Peyer's patch (tissue), 4 donors: ENCODE measurements around the gene JAKMIP3.

Source experiments
- POLR2A ChIP-seq, 2 donors: fragments of 450-650 bp; IDR thresholded peaks; one replicate each; pipeline ENCODE4 v1.5.1; 2017; ENCODE audit warnings: antibody characterized with exemption in 2 of 2, mild to moderate bottlenecking in 2 of 2, moderate library complexity in 2 of 2
- TF ChIP-seq, protein P1 (sequence below), 6 experiments: fragments of 450-650 bp in 4 of 6; fragments of 200-600 bp in 2 of 6; sonication (generic) in 1 of 6; IDR thresholded peaks; one replicate each; pipeline ENCODE4 v1.5.1; 2017 to 2019; ENCODE audit warnings: antibody characterized with exemption in 6 of 6, mild to moderate bottlenecking in 3 of 6, moderate library complexity in 1 of 6

DNA sequence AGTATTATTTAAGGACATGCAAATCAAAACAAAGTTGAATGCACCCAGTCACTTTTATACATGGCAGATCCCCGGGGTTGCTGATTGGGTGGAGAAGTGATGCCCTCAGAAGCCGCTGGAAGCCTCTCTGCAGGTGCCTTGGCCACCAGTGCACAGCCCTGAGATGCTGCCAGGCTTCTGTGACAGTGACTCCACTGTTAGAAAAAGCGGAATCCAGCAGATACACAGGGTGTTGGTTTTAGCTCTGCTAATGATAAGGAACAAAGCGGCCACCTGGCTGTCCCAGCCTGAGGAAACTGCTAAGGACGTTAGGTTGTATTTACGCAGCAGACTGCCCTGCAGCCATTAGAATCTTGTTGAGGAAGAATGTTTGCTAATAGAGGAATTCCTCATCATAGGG is 47.5 kb downstream of the JAKMIP3 start:
- TF ChIP-seq POLR2A (IDR thresholded peaks at IDR 0.05): no peak
- TF ChIP-seq, protein P1, sequence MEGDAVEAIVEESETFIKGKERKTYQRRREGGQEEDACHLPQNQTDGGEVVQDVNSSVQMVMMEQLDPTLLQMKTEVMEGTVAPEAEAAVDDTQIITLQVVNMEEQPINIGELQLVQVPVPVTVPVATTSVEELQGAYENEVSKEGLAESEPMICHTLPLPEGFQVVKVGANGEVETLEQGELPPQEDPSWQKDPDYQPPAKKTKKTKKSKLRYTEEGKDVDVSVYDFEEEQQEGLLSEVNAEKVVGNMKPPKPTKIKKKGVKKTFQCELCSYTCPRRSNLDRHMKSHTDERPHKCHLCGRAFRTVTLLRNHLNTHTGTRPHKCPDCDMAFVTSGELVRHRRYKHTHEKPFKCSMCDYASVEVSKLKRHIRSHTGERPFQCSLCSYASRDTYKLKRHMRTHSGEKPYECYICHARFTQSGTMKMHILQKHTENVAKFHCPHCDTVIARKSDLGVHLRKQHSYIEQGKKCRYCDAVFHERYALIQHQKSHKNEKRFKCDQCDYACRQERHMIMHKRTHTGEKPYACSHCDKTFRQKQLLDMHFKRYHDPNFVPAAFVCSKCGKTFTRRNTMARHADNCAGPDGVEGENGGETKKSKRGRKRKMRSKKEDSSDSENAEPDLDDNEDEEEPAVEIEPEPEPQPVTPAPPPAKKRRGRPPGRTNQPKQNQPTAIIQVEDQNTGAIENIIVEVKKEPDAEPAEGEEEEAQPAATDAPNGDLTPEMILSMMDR (IDR thresholded peaks at IDR 0.05): no peak
